ENCODE measurements around the gene LOXL3. TPM values are rescaled to one million over a fixed set of nuclear protein-coding genes. Genes with fewer than 3 reads are reported as not detected.
A peak's percentile ranks its signal among the peaks of the same experiment; 100 is the strongest.

The LOXL3 gene
- total RNA-seq, 1 donor: 18.5 TPM

GRCh38 chr2:74529357-74530238 lies 24.1 kb downstream of the LOXL3 start, which contains the start of the genes AUP1 and HTRA2:
Gene AUP1 (minus strand): TSS chr2:74529706. CDS start chr2:74529629, 77 bp downstream.
Gene HTRA2 (plus strand): TSS chr2:74529933. CDS start chr2:74530007, 74 bp downstream.
- H3K4me3 ChIP-seq (ENCODE audit: low read depth, low read length): peak within 1 kb of the TSS; percentile 99
- no peak for TF ChIP-seq CTCF (IDR thresholded peaks at IDR 0.05; ENCODE audit: insufficient read depth, low read length)
- peak; percentile 99 for DNase-seq (ENCODE audit: low read depth)

- TF ChIP-seq CTCF (IDR thresholded peaks at IDR 0.05; ENCODE audit: insufficient read depth, low read length): no peak
- no peak for DNase-seq (ENCODE audit: low read depth)
- H3K4me3 ChIP-seq (ENCODE audit: low read depth, low read length): peak overlapping the region; percentile 99
Measured at GRCh38 chr2:74528600-74529356, 25.0 kb downstream of the LOXL3 start.

- H3K4me3 ChIP-seq (ENCODE audit: low read depth, low read length): no peak overlapping the region
- TF ChIP-seq CTCF (IDR thresholded peaks at IDR 0.05; ENCODE audit: insufficient read depth, low read length): no peak
Measured at GRCh38 chr2:74527741-74528140, 26.0 kb downstream of the LOXL3 start.

GRCh38 chr2:74526649-74527230 lies 27.0 kb downstream of the LOXL3 start:
- H3K4me3 ChIP-seq (ENCODE audit: low read depth, low read length): no peak overlapping the region
- no peak for TF ChIP-seq CTCF (IDR thresholded peaks at IDR 0.05; ENCODE audit: insufficient read depth, low read length)
- no peak for DNase-seq (ENCODE audit: low read depth)

More at GRCh38 chr2:74527741-74528140, 26.0 kb downstream of the LOXL3 start:
- no peak for DNase-seq (ENCODE audit: low read depth)

- no peak for DNase-seq (ENCODE audit: low read depth)
- TF ChIP-seq CTCF (IDR thresholded peaks at IDR 0.05; ENCODE audit: insufficient read depth, low read length): no peak
- H3K4me3 ChIP-seq (ENCODE audit: low read depth, low read length): no peak within 1 kb of the TSS
Measured at GRCh38 chr2:74525717-74526648, 27.8 kb downstream of the LOXL3 start, which contains the start of gene DQX1. Gene DQX1 (minus strand): TSS chr2:74526231. CDS start chr2:74525729, 502 bp downstream.
